ENCODE measurements around the gene TMTC3.
A peak's percentile ranks its signal among the peaks of the same experiment; 100 is the strongest.
"Not testable (repeated sequence)": the region's sequence is repeated elsewhere in the genome, so short reads cannot be mapped to it uniquely, and the experiment has no call there.

The TMTC3 gene

DNA sequence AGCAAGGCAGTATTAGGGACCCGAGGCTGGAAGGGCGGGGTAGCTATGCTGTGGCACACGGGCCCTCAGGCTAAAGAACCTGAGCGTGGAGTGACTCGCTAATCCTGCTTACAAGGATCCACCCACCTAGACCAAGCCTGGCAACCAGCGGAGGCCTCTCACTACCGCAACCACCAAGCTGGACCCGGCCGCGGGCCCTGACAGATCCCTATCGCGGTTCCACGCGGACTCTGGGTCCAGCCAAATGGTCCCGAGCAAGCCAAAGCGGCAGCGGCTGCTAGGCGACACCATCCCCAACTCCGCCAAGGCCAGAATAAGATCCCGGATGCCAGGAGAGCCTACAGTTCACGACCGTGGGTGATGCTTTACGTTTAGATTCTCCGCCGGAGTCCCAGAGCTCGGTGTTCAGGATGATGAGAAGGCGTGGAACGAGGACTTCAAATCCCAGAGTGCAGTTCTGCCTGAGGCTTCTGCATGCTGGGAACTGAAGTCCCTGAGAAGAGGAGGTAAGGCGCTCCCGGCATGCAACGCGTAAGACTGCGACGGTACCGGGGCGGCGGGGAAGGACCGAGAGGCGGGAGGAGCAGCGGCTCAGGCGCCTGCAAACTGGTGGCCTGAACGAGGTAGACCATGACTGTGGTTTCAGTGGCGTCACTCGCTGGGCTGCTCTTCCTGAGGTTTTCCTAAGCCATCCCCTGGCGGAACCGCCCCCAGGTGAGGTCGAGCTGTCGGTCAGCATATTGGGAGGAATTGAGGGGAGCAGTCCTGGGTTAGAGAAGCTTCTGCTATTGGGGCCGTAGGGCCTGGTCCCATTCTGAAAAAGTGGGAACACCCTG, at the start of gene TMTC3, which contains the start of gene CEP290:
Gene TMTC3 (plus strand): TSS at position 534 of the 836 bp plus-strand sequence. CDS start 6,009 bp downstream, outside the sequence.
Gene CEP290 (minus strand): TSS at position 315 of the 836 bp plus-strand sequence. CDS start 781 bp downstream, outside the sequence.
- DNase-seq (ENCODE audit: low read depth in 2 of 2): peak; percentile 84 to 88

DNA sequence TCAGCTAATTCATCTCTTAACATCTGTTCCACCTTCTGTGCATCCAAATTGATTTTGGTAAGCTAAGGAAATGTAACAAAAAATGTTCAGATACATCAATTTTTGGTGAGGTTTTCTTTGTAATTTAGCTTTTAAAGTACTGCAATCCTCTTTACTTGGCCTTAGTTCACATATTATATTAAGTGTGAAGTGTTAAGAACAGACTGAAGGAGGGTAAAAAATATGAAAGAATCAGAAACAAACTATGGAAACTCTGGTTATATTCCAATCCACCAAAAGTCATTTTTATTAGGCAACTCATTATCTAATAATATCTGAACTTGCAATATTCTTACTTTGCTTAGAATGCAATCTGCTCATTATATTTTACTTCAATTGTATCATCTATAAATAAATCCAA, 49.3 kb upstream of the TMTC3 start:
- no peak for DNase-seq (ENCODE audit: low read depth in 2 of 2)

DNA sequence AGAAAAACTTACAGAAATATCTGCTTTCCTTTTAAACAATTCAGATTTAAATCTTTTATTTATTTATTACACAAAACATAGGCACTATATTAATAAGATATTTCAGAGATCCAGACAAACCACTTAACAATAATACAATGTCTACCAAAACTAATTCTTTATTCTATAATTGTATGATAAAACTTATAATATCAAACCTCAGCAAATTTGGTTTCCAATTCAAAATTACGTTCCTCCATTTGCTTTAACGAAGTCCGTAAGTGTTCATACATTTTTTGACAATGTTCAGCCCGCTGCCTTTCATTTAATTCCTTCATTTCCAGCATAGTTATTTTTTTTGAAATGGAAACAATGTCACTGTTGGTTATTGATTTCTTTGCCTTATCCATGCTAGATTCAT, 48.5 kb upstream of the TMTC3 start:
- DNase-seq (ENCODE audit: low read depth in 2 of 2): no peak

DNA sequence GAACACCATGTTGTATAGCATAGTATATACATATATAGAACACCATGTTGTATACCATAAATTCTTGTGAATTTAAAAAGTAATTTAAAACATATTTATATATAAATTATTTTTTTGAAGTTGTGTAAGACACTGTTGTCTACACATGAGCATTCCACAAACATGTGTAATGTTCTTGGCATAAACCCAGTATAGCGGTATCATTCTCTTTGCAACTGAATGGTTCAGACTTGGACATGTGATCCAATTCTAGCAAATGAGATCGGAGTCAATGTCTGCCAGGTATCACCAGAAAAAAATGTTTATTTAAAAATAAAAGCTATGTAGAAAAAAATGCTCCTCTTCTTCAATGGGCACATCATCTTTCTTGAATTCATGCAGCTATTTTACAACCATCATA, 34.1 kb upstream of the TMTC3 start:
- no peak for DNase-seq (ENCODE audit: low read depth in 2 of 2)

DNA sequence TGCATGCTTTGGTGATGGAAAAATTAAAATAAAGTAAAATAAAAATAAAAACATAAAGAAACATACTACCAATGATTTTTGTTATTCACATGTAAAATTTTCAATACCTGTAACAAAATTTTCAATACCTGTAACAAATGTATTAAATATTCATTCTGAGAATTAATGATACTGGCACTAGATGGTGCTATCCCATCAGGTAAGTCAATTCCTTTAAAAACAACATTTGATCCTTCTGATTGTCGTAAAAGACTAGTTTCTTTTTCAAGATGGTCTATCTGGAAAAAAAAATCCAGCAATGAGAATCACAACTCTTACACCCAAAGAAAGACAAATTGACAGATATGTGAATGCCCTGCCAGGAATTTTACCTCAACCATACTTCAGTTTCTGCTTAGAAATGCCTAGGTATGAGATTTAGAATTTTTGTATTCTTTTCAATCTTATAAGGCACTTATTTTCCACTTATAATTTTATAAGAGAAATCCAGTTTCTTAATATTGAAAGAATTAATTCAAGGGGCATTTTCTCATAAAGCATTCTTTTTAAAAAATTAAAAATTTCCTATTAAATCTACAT, 30.9 kb upstream of the TMTC3 start:
- DNase-seq (ENCODE audit: low read depth in 2 of 2): no peak

DNA sequence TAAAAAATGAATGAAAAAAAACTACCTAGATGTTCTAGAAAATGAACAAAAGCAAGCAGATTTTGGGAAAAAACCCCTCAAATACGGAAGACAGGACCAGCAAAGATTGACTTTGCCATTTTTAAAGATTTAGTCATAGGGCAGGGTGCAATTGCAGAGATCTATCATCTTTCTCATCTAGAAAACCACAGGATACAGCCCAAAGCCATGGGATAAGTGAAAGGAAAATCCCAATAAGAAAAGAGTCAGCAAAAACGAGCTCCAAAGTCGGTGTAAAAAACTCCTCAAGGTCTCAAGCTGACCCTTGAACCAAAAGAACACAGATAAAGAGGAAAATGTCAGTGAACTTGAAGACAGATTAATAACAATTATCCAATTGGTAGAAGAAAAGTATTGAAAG, 28.2 kb upstream of the TMTC3 start:
- no peak for DNase-seq (ENCODE audit: low read depth in 2 of 2)

DNA sequence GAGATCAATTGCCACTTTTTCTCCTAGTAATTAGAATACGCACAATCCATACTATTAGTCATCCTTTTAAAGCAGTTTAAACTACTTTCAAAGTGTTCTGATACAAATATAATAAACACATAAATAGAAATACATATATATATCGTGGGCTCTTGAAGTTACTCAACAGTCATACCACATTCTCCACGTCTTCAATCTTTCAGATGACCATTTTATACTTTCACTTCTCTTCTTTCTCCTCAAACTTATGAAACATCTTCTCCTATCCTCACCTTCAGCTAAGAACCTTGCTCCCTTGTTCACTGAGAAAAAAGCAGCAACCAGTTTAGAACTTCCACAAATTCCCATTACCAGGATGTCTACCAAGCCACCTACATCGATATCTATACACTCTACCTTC, 19.4 kb upstream of the TMTC3 start:
- DNase-seq (ENCODE audit: low read depth in 2 of 2): no peak

DNA sequence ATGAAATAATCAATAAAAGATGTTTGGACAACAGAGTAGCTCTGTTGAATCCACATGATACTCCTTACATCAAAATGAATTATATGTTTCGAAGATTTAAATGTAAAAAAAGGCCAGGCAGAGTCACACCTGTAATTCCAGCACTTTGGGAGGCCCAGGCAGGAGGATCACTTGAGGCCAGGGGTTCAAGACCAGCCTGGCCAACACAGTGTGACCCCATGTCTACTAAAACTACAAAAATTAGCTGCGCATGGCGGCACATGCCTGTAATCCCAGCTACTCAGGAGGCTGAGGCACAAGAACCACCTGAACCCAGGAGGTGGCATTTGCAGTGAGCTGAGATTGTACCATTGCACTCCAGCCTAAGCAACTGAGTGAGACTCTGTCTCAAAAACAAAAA, 15.0 kb upstream of the TMTC3 start:
- DNase-seq (ENCODE audit: low read depth in 2 of 2): no peak

DNA sequence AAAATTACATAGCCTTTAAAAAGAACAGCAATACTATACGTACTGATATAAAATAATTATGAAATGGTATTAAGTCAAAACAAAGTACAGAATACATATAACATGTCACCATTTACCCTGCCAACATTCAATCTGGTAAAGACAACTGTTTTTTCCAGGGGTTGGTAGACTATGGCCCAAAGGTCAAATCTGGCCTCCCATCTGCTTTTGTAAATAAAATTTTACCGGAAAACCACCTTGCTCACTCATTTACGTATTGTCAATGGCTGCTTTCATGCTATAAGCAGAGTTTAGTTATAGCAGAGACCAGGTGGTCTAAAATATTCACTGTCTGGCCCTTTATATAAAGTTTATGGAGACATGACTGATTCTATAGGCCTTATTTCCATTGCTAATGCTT, 14.3 kb upstream of the TMTC3 start:
- no peak for DNase-seq (ENCODE audit: low read depth in 2 of 2)

DNA sequence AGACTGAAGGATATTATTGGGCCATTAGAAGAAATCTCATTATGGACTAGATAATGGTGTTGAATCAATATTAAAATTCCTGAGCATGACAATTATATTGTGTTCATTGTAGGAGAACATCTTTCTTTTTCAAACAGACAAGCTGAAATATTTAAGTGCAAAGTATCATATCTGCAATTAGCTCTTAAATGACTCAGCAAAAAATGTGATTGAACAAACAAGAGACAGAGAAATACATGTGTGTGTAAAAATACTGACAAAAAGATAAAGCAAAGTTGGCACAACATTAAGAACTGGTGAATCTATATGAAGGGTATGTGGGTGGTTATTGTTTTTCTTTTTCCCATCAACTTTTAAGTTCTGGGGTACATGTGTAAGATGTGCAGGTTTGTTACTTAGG, 9.7 kb upstream of the TMTC3 start:
- DNase-seq (ENCODE audit: low read depth in 2 of 2): no peak

DNA sequence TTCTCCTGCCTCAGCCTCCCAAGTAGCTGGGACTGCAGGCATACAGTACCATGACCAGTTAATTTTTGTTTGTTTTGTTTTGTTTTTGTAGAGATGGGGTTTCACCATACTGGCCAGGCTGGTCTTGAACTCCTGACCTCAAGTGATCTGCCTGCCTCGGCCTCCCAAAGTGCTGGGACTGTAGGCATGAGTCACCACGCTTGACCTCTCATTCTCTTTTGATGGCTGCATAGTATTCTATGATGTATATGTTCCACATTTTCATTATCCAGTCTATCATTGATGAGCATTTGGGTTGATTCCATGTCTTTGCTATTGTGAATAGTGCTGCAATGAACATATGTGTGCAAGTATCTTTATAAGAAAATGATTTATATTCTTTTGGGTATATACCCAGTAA, 8.9 kb upstream of the TMTC3 start:
- not testable (repeated sequence) for DNase-seq (ENCODE audit: low read depth in 2 of 2)

DNA sequence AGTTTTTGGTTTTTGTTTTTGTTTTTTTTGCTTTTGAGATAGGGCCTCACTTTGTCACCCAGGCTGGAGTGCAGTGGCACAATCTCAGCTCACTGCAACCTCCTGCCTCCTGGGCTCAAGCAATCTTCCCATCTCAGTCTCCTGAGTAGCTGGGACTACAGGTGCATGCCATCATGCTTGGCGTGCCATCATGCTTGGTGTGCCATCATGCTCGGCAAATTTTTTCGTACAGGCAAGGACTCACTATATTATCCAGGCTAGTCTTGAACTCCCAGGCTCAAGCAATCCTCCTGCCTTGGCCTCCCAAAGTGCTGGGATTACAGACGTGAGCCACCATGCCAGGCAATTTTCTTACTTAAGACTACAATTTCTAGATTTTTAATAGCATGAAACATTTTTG, 2.4 kb upstream of the TMTC3 start:
- not testable (repeated sequence) for DNase-seq (ENCODE audit: low read depth in 2 of 2)

DNA sequence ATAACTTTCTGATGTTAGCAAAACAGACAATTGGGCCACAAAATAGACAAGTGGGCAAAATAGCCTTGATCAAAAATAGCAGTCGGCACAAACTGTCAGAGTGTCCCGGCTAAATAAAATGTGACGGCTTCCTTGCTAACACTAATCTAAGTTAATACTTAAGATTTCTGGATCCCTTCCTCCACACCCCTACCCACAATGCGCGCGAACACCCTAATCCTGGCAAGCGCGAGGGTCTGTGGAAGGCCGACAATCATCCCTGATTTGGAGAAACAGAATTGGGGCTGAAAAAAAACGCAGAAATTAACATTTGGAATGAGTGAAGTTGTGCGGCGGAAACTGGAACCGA, 708 bp upstream of the TMTC3 start:
- DNase-seq (ENCODE audit: low read depth in 2 of 2): no peak

DNA sequence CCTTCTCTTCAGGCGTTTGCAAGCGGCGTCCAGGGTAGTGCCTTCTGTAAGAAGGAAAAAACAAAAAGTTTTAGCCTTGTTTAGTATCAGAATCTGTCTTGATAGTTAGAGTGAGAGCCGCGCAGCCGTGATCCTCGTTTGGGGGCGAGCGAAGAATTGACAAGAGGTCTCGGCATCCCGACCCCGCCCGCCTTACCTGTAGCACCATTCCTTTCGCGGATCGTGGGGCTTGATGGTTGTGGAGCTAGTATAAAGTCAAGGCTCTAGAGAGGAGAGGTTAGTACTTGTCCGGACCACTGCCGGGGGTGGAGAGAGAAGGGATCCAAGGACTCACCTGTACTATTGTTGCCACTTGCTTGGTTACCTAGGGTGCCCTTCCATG, 494 bp downstream of the TMTC3 start:
- peak in 1 of 2 donors; percentile 3 for DNase-seq (ENCODE audit: low read depth in 2 of 2)

DNA sequence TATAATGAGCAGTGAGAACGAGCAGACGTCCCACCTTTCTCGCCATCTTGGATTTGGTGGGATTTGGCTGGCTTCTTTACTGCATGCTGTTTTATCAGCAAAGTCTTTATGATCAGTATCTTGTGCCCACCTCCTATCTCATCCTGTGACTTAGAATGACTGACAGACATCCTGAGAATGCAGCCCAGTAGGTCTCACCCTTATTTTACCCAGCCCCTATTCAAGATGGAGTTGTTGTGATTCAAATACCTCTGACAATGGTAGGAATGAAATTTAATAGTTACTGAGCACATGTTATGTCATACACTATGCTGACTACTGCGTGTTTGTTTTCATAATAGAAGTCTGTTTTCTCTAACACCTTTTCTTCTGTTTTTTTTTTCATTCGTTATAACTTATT, 1.9 kb downstream of the TMTC3 start:
- DNase-seq (ENCODE audit: low read depth in 2 of 2): no peak

DNA sequence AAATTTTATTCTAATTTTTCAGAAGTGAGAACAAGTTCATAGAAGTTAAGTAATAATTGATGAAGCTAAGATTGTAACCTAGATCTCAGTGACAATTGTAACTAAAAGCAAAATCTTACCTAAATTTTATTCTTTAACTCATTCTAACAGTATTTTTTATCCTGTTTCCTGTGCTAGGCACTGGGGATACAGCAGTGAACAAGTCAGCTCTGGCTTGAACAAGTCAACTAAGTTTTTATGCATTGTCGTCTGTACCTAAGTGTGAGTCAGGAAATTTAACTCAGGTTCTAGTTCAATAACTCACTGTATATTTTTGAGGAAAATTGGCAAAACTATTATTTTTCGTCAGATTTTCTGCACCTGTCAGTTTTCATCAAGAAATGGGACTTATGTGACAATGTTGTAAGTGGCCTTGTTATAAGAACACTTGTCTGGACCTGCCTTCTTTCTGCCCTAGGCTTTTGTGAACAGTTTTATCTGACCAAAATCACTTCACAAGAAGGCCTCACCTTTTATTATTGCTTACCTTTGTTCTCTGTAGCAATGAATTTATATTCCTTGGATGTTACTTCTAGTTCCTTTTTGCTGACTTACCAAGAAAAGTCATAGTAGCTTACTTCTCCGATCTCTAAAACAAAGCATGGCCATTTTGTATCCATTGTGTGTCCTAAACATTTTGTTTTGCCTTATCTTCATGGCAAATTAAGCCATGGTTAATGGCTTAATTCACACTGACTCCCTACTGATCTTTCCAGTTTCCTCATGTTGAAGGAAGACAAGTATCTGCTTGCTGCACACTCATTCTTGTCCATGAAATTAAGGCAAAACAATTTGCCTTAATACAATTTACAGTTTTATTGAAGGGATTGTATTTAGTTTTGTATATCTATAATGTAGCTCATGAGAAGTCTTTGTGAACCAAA, 2.7 kb downstream of the TMTC3 start:
- no peak for DNase-seq (ENCODE audit: low read depth in 2 of 2)

DNA sequence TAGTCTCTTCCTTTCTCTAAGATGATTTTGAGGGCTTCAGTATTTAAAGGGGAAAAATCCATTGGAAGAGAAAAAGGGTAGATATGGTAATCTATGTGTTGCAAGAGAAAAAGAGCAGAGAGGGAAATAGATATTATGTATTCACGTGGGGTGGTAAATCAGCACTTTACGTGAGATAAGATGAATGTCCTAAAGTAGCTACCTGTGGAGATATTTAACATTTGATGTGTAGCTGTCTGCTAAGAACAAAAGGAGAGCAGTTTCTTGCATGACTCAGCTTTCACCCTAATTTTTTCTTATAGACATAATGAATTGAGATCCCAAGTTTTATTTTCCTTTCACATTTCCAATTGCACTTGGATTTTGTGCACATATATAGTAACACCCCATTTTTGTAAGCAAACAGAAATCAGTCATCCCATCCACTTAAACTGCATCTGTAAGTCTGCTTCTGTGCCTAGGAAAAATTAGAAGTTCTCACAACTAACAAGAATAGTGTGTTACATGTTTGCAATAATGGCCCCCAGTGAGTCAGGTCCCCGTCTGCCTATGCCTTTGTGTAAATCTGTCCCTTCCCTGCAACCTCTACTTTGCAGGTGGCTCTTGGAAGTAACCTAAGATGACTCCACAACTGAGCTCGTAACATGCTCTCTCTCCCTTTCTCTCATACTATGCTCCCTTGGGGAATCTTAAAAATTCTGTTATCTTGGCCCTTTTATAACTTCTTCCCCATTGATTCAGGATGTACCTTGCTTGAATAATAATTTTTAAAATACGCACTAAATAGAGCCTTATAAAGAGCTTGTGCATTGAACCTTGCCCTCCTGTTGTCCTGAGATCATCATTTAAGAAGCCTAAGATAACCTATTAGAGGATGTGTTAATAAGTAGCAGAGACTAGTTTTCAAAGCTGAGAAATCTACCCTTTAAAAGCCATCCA, 3.7 kb downstream of the TMTC3 start:
- no peak for DNase-seq (ENCODE audit: low read depth in 2 of 2)

DNA sequence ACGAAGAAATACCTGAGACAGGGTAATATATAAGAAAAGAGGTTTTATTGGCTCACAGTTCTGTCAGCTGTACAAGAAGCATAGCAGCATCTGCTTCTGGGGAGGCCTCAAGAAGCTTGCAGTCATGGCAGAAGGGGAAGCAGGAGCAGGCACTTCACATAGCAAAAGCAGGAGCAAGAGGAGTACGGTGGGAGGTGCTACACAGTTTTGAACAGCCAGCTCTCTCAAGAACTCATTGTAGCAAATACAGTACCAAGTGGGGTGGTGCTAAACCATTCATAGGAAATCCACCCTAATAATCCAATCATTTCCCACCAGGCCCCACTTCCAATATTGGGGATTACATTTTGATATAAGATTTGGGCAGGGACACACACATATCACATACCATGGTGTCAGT, 8.0 kb downstream of the TMTC3 start:
- no peak for DNase-seq (ENCODE audit: low read depth in 2 of 2)

DNA sequence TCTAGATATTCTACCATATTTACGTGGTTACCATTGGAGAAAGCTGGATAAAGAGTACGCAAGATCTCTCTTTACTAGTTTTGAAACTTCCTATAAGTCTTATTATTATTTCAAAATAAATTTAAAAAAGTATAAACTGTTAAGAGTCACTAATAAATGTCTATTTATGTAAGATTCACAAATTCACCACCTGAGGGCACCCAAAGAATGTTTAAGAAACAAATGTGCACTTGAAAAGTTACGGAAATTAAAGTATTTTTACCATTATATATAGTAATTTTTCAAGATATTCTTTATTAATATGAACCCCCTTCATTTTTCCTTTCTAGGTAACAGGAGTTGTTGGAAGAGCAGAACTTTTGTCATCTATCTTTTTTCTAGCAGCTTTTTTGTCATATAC, 11.9 kb downstream of the TMTC3 start:
- DNase-seq (ENCODE audit: low read depth in 2 of 2): no peak

DNA sequence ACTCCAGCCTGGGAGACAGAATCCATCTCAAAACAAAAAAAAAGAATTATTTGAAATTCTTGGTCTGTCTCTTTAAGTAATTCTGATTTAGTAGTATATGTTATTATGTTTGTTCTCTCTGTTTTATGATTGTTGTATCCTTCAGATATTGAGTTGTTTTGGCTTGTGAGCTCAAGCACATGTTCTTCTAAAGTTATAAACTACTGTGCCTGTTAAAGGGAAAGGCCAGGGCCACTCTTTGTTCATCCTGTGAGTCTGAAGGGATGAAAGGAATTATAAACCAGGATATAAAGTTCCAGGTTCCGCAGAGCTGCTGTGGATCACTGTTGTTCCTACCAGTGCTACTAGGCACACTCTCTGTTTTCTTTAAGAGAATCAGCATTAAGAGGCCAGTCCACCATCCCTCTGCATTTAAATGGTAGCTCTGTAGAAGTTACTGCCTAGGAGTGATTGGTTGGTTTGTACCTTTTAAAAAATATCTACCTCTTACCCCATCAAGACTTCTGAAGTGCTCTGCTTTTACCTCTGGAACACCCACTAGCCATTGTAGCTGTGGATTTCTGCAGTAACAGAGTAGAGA, 14.1 kb downstream of the TMTC3 start:
- DNase-seq (ENCODE audit: low read depth in 2 of 2): no peak

DNA sequence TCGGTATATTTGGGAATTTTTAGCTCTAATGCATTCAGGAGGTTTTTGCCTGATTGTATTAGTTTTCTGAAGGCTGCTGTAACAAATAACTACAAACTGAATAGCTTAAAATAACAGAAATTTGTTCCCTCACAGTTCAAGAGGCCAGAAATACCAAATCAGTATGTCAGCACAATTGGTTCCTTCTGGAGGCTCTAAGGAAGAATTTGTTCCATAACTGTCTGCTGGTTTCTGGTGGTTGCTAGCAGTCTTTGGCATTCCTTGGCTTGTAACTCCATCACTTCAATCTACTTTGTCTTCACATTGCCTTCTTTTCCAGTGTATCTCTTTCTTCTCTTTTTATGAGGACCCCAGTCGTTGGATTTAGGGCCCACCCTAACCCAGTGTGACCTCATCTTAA, 21.3 kb downstream of the TMTC3 start:
- DNase-seq (ENCODE audit: low read depth in 2 of 2): no peak

All from stimulated activated CD8-positive, alpha-beta memory T cell treated with anti-CD3 and anti-CD28 coated beads, Interleukin-15, amount 100 ng/mL, for 48 hours (primary cell).